Loucy (cell line): ENCODE data around the gene CLPTM1.

Experiments used
- H2AFZ ChIP-seq: fragments of 200-600 bp; sonication (generic); 2 replicates; pipeline ENCODE4 v1.6.0; 2016; ENCODE audit warnings: antibody characterized with exemption, mild to moderate bottlenecking, low read length, moderate library complexity
- H3F3A ChIP-seq: fragments of 200-600 bp; 2 replicates; pipeline ENCODE4 v1.6.0; 2016; ENCODE audit warnings: antibody characterized with exemption, low read depth, mild to moderate bottlenecking
- H3K27me3 ChIP-seq: fragments of 200-600 bp; sonication (generic); 2 replicates; pipeline ENCODE4 v1.6.1; 2014; ENCODE audit warnings: low read length, mild to moderate bottlenecking; ENCODE audit not compliant: insufficient read depth, poor library complexity, severe bottlenecking
- H3K36me3 ChIP-seq: fragments of 200-600 bp; sonication (generic); 2 replicates; pipeline ENCODE4 v1.6.1; 2016; ENCODE audit warnings: low read length; ENCODE audit not compliant: insufficient read depth
- H3K4me1 ChIP-seq: fragments of 200-600 bp; sonication (generic); 2 replicates; pipeline ENCODE4 v1.5.1; 2014; ENCODE audit warnings: low read length, mild to moderate bottlenecking; ENCODE audit not compliant: insufficient read depth, poor library complexity, severe bottlenecking
- H3K4me2 ChIP-seq: fragments of 200-600 bp; sonication (generic); 2 replicates; pipeline ENCODE4 v1.6.0; 2014; ENCODE audit warnings: antibody characterized with exemption, low read length, low read depth, mild to moderate bottlenecking; ENCODE audit not compliant: poor library complexity, severe bottlenecking
- H3K4me3 ChIP-seq: fragments of 200-600 bp; sonication (generic); 2 replicates; pipeline ENCODE4 v1.5.1; 2014; ENCODE audit warnings: low read length, mild to moderate bottlenecking, mixed read lengths; ENCODE audit not compliant: poor library complexity, severe bottlenecking
- H3K79me2 ChIP-seq: fragments of 200-600 bp; sonication (generic); 2 replicates; pipeline ENCODE4 v1.6.1; 2014; ENCODE audit warnings: low read length; ENCODE audit not compliant: insufficient read depth
- H3K9ac ChIP-seq: fragments of 200-600 bp; sonication (generic); 2 replicates; pipeline ENCODE4 v1.6.0; 2014; ENCODE audit warnings: mild to moderate bottlenecking, low read depth, low read length, moderate library complexity; ENCODE audit not compliant: poor library complexity, severe bottlenecking
- H3K9me2 ChIP-seq: fragments of 200-600 bp; sonication (generic); replicated peaks from 2 replicates; pipeline ENCODE4 v1.6.1; 2016; ENCODE audit warnings: low read depth, low read length, mixed read lengths
- H3K9me3 ChIP-seq: fragments of 200-600 bp; sonication (generic); 2 replicates; pipeline ENCODE4 v1.6.1; 2014; ENCODE audit warnings: mild to moderate bottlenecking, antibody characterized with exemption, low read length, low read depth; ENCODE audit not compliant: insufficient read depth
- H4K20me1 ChIP-seq: fragments of 200-600 bp; sonication (generic); 2 replicates; pipeline ENCODE4 v1.6.0; 2014; ENCODE audit warnings: antibody characterized with exemption, low read length, mild to moderate bottlenecking; ENCODE audit not compliant: insufficient read depth, poor library complexity, severe bottlenecking
- CTCF ChIP-seq: fragments of 200-600 bp; sonication (generic); conservative IDR thresholded peaks from 2 replicates; pipeline ENCODE4 v1.5.1; 2014; ENCODE audit warnings: mild to moderate bottlenecking, antibody characterized with exemption, low read length
- EZH2phosphoT487 ChIP-seq: fragments of 200-600 bp; IDR thresholded peaks from 2 replicates; pipeline ENCODE4 v1.6.1; 2018; ENCODE audit warnings: antibody characterized with exemption, mild to moderate bottlenecking, moderate library complexity, borderline replicate concordance

The CLPTM1 gene

GRCh38 chr19:45038931-45039893 lies 84.0 kb downstream of the CLPTM1 start, which contains the start of gene CLASRP:
CLASRP (plus strand) TSS chr19:45039045; CDS start chr19:45040213, 1,168 bp downstream.
- H3F3A ChIP-seq, result no peaks in the 10 kb centered on the region
- peak within 1 kb of the TSS; percentile 99 for H2AFZ ChIP-seq
- peaks cover 22% of the 10 kb centered on the region for H3K4me1 ChIP-seq
- no peaks in the 10 kb centered on the region for H3K9me2 ChIP-seq
- no peak for TF ChIP-seq CTCF
- H4K20me1 ChIP-seq, result peaks cover 36% of the 10 kb centered on the region
- H3K36me3 ChIP-seq, result peaks cover 20% of the 10 kb centered on the region; the same call in 1 of the 2 replicates
- H3K9me3 ChIP-seq, result no peaks in the 10 kb centered on the region
- no peaks in the 10 kb centered on the region for H3K27me3 ChIP-seq
- H3K4me3 ChIP-seq, result peak within 1 kb of the TSS; percentile 100
- H3K79me2 ChIP-seq, result peaks cover 50% of the 10 kb centered on the region
- H3K4me2 ChIP-seq, result peak within 1 kb of the TSS; percentile 100
- peak within 1 kb of the TSS; percentile 95 for H3K9ac ChIP-seq

GRCh38 chr19:45040059-45040771 lies 85.0 kb downstream of the CLPTM1 start:
- Histone ChIP-seq H2AFZ (no peak overlapping the region), H3K4me1 (peaks cover 22% of the 10 kb centered on the region), H3F3A (no peaks in the 10 kb centered on the region), H3K9me2 (no peaks in the 10 kb centered on the region), H3K9me3 (no peaks in the 10 kb centered on the region), H3K4me3 (peak overlapping the region; percentile 100), H3K79me2 (peaks cover 60% of the 10 kb centered on the region), H3K36me3 (peaks cover 30% of the 10 kb centered on the region; the same call in 1 of the 2 replicates), H4K20me1 (peaks cover 46% of the 10 kb centered on the region), H3K4me2 (peak overlapping the region; percentile 100), H3K9ac (peak overlapping the region; percentile 95), H3K27me3 (no peaks in the 10 kb centered on the region)
- TF ChIP-seq CTCF, result no peak

GRCh38 chr19:45041125-45041524 lies 85.9 kb downstream of the CLPTM1 start:
- Histone ChIP-seq H3K4me3 (peak overlapping the region; percentile 100), H3K27me3 (no peaks in the 10 kb centered on the region), H3K9me2 (no peaks in the 10 kb centered on the region), H2AFZ (no peak overlapping the region), H3F3A (no peaks in the 10 kb centered on the region), H3K9me3 (no peaks in the 10 kb centered on the region), H3K36me3 (peaks cover 34% of the 10 kb centered on the region; the same call in 1 of the 2 replicates), H3K4me2 (peak overlapping the region; percentile 100), H3K4me1 (peaks cover 22% of the 10 kb centered on the region), H4K20me1 (peaks cover 53% of the 10 kb centered on the region), H3K79me2 (peaks cover 69% of the 10 kb centered on the region), H3K9ac (peak overlapping the region; percentile 95)
- TF ChIP-seq CTCF (no peak), EZH2phosphoT487 (no peak)
